GM19463 (cell line): ENCODE data around the gene CPNE5.
"Not testable (repeated sequence)": the region's sequence is repeated elsewhere in the genome, so short reads cannot be mapped to it uniquely, and the experiment has no call there.

Source experiments
- ATAC-seq: cut with Tn5 transposase; IDR thresholded peaks from one replicate; pipeline ENCODE4 v1.9.1; 2021; ENCODE audit warnings: mild to moderate bottlenecking, moderate library complexity; ENCODE audit not compliant: unreplicated experiment

CPNE5 gene

GRCh38 chr6:36728289-36729160, 110.7 kb downstream of the CPNE5 start:
- no peak for ATAC-seq

- ATAC-seq: no peak
Observed at GRCh38 chr6:36727505-36728021, 111.7 kb downstream of the CPNE5 start.

GRCh38 chr6:36725581-36725980, 113.7 kb downstream of the CPNE5 start:
- no peak for ATAC-seq

- no peak for ATAC-seq
Observed at GRCh38 chr6:36724514-36725390, 114.5 kb downstream of the CPNE5 start.

GRCh38 chr6:36723992-36724391, 115.3 kb downstream of the CPNE5 start:
- not testable (repeated sequence) for ATAC-seq

- no peak for ATAC-seq
Observed at GRCh38 chr6:36722879-36723278, 116.4 kb downstream of the CPNE5 start.

GRCh38 chr6:36722365-36722764, 116.9 kb downstream of the CPNE5 start:
- ATAC-seq: no peak

- no peak for ATAC-seq
Observed at GRCh38 chr6:36721369-36722140, 117.7 kb downstream of the CPNE5 start.

- ATAC-seq: no peak
Observed at GRCh38 chr6:36720251-36721141, 118.7 kb downstream of the CPNE5 start.

- no peak for ATAC-seq
Observed at GRCh38 chr6:36719126-36719525, 120.1 kb downstream of the CPNE5 start.

GRCh38 chr6:36718560-36718959, 120.7 kb downstream of the CPNE5 start:
- no peak for ATAC-seq

- ATAC-seq: no peak
Observed at GRCh38 chr6:36717871-36718540, 121.2 kb downstream of the CPNE5 start.

GRCh38 chr6:36717231-36717825, 121.9 kb downstream of the CPNE5 start:
- no peak for ATAC-seq

- ATAC-seq: no peak
Observed at GRCh38 chr6:36716476-36717093, 122.7 kb downstream of the CPNE5 start.

- ATAC-seq: no peak
Observed at GRCh38 chr6:36715469-36715868, 123.8 kb downstream of the CPNE5 start.

GRCh38 chr6:36714511-36714910, 124.7 kb downstream of the CPNE5 start:
- ATAC-seq: no peak

GRCh38 chr6:36713846-36714245, 125.4 kb downstream of the CPNE5 start:
- ATAC-seq: no peak

GRCh38 chr6:36712816-36713215, 126.4 kb downstream of the CPNE5 start:
- ATAC-seq: no peak
